ENCODE results near the gene CD82. TPM values are rescaled to one million over a fixed set of nuclear protein-coding genes. Genes with fewer than 3 reads are reported as not detected.

Gene CD82
- total and polyA plus RNA-seq, 2 of the 13 experiments (the other 11 are each of a cell fraction or from before 2014, with no cell fraction given), result 0.05 TPM; not detected in 1

GRCh38 chr11:44585421-44585820 is 20.0 kb downstream of the CD82 start:
- no peak for ATAC-seq
- Histone ChIP-seq H3K4me2 (ENCODE audit: low read depth, low read length) (no peak overlapping the region), H4K20me1 (ENCODE audit: insufficient read depth, low read length) (no peaks in the 10 kb centered on the region), H3K9me3 (ENCODE audit: low read length) (no peaks in the 10 kb centered on the region), H3K27me3 (ENCODE audit: control insufficient read depth in 1 of 2, insufficient read depth in 2 of 2, low read length in 2 of 2) (peaks cover 2 to 4% of the 10 kb centered on the region in 2 experiments; a peak in 3 of 5 replicates), H3K79me2 (ENCODE audit: insufficient read depth, low read length) (no peaks in the 10 kb centered on the region), H3K36me3 (replicated peaks in 1 of 2; ENCODE audit: control insufficient read depth in 1 of 2, insufficient read depth in 2 of 2, low read length in 2 of 2) (no peaks in the 10 kb centered on the region), H2AFZ (ENCODE audit: low read length) (no peak overlapping the region), H3K4me1 (ENCODE audit: insufficient read depth, low read length) (peaks cover 15% of the 10 kb centered on the region), H3K27ac (ENCODE audit: extremely low read length, insufficient read depth, low read length) (no peak overlapping the region), H3K9ac (ENCODE audit: insufficient read depth, low read depth, low read length) (no peak overlapping the region), H3K4me3 (replicated peaks in 1 of 3; ENCODE audit: insufficient read depth in 1 of 3, low read depth in 2 of 3, low read length in 3 of 3) (no peak overlapping the region)
- in situ Hi-C loops (cut with HindIII; ENCODE audit: extremely low pct_ligation_motif_present, low pct_unique_long_range_greater_than_20kb), result no loop called here
- TF ChIP-seq NAIF1 (CRISPR knock-in tag; IDR thresholded peaks at IDR 0.05; ENCODE audit: borderline replicate concordance) (no peak), MAF1 (CRISPR knock-in tag; IDR thresholded peaks at IDR 0.05; ENCODE audit: borderline replicate concordance) (no peak), ZNF121 (CRISPR knock-in tag; IDR thresholded peaks at IDR 0.05) (no peak), RFX5 (IDR thresholded peaks at IDR 0.05; ENCODE audit: low read depth, low read length) (no peak), MIER2 (CRISPR knock-in tag; IDR thresholded peaks at IDR 0.05) (no peak), NFATC3 (CRISPR knock-in tag; IDR thresholded peaks at IDR 0.05) (no peak)
- TF ChIP-seq, protein P1, sequence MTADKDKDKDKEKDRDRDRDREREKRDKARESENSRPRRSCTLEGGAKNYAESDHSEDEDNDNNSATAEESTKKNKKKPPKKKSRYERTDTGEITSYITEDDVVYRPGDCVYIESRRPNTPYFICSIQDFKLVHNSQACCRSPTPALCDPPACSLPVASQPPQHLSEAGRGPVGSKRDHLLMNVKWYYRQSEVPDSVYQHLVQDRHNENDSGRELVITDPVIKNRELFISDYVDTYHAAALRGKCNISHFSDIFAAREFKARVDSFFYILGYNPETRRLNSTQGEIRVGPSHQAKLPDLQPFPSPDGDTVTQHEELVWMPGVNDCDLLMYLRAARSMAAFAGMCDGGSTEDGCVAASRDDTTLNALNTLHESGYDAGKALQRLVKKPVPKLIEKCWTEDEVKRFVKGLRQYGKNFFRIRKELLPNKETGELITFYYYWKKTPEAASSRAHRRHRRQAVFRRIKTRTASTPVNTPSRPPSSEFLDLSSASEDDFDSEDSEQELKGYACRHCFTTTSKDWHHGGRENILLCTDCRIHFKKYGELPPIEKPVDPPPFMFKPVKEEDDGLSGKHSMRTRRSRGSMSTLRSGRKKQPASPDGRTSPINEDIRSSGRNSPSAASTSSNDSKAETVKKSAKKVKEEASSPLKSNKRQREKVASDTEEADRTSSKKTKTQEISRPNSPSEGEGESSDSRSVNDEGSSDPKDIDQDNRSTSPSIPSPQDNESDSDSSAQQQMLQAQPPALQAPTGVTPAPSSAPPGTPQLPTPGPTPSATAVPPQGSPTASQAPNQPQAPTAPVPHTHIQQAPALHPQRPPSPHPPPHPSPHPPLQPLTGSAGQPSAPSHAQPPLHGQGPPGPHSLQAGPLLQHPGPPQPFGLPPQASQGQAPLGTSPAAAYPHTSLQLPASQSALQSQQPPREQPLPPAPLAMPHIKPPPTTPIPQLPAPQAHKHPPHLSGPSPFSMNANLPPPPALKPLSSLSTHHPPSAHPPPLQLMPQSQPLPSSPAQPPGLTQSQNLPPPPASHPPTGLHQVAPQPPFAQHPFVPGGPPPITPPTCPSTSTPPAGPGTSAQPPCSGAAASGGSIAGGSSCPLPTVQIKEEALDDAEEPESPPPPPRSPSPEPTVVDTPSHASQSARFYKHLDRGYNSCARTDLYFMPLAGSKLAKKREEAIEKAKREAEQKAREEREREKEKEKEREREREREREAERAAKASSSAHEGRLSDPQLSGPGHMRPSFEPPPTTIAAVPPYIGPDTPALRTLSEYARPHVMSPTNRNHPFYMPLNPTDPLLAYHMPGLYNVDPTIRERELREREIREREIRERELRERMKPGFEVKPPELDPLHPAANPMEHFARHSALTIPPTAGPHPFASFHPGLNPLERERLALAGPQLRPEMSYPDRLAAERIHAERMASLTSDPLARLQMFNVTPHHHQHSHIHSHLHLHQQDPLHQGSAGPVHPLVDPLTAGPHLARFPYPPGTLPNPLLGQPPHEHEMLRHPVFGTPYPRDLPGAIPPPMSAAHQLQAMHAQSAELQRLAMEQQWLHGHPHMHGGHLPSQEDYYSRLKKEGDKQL (CRISPR knock-in tag; IDR thresholded peaks at IDR 0.05; ENCODE audit: low read depth), result no peak
- POLR2A ChIA-PET, result no interaction called here
- WGBS (ENCODE audit: low lambda C conversion rate), result no CpG with 5 or more reads among the region's 5 CpGs
- BruUV-seq (replicated peaks), result no TSS peak
- DNase-seq (ENCODE audit: low spot score), result no peak
- CTCF ChIA-PET (ENCODE audit: low intra/inter-chr PET ratio, low total read pairs), result no interaction called here
- no peak for FAIRE-seq
- intact Hi-C loops (cut with micrococcal nuclease; ENCODE audit: unreplicated experiment), result no loop called here
